Glutamatergic neuron (in vitro differentiated cells): ENCODE results near the gene RGL3. TPM values are rescaled to one million over a fixed set of nuclear protein-coding genes. Genes with fewer than 3 reads are reported as not detected.

ENCODE experiments used
- DNase-seq: peaks from one replicate; pipeline ENCODE4 v3.0.0; 2022
- H3K27ac Mint-ChIP-seq: one replicate; pipeline ENCODE4 v1.8.0; 2020; ENCODE audit warnings: mild to moderate bottlenecking, mixed read lengths, inconsistent platforms; ENCODE audit not compliant: unreplicated experiment
- H3K27me3 Mint-ChIP-seq: one replicate; pipeline ENCODE4 v1.8.0; 2020; ENCODE audit warnings: mild to moderate bottlenecking, moderate library complexity, mixed read lengths, inconsistent platforms; ENCODE audit not compliant: unreplicated experiment
- H3K36me3 Mint-ChIP-seq: one replicate; pipeline ENCODE4 v1.8.0; 2020; ENCODE audit warnings: mild to moderate bottlenecking, mixed read lengths, inconsistent platforms; ENCODE audit not compliant: unreplicated experiment
- H3K4me1 Mint-ChIP-seq: one replicate; pipeline ENCODE4 v1.8.0; 2020; ENCODE audit warnings: mild to moderate bottlenecking, low read depth, mixed read lengths, inconsistent platforms; ENCODE audit not compliant: unreplicated experiment
- H3K4me3 Mint-ChIP-seq: one replicate; pipeline ENCODE4 v1.8.0; 2020; ENCODE audit warnings: mild to moderate bottlenecking, mixed read lengths, inconsistent platforms; ENCODE audit not compliant: unreplicated experiment
- H3K9me3 Mint-ChIP-seq: one replicate; pipeline ENCODE4 v1.8.0; 2020; ENCODE audit warnings: mild to moderate bottlenecking, moderate library complexity, mixed read lengths, inconsistent platforms; ENCODE audit not compliant: unreplicated experiment
- total RNA-seq: library from RNA; stranded (reverse); fragmentation: NEBNext Ultra II Directional; extraction: Animal tissue kit (Norgen Biotek cat#: 25700); gene quantifications from one replicate; pipeline ENCODE4 v1.2.1, GENCODE V29; 2021; ENCODE audit not compliant: unreplicated experiment
- TF ChIP-seq, protein P1 (sequence below): fragments of 200-600 bp; sonication (generic); IDR thresholded peaks from one replicate; pipeline ENCODE4 v1.5.0; 2021; ENCODE audit not compliant: partially characterized antibody, unreplicated experiment

The RGL3 gene
- total RNA-seq, 1 donor from 2014 or later: 0.66 TPM

- peaks cover 7% of the 10 kb centered on the region for H3K27me3 Mint-ChIP-seq
- peaks cover 7% of the 10 kb centered on the region for H3K9me3 Mint-ChIP-seq
- no peak overlapping the region for H3K27ac Mint-ChIP-seq
- TF ChIP-seq, protein P1, sequence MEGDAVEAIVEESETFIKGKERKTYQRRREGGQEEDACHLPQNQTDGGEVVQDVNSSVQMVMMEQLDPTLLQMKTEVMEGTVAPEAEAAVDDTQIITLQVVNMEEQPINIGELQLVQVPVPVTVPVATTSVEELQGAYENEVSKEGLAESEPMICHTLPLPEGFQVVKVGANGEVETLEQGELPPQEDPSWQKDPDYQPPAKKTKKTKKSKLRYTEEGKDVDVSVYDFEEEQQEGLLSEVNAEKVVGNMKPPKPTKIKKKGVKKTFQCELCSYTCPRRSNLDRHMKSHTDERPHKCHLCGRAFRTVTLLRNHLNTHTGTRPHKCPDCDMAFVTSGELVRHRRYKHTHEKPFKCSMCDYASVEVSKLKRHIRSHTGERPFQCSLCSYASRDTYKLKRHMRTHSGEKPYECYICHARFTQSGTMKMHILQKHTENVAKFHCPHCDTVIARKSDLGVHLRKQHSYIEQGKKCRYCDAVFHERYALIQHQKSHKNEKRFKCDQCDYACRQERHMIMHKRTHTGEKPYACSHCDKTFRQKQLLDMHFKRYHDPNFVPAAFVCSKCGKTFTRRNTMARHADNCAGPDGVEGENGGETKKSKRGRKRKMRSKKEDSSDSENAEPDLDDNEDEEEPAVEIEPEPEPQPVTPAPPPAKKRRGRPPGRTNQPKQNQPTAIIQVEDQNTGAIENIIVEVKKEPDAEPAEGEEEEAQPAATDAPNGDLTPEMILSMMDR: no peak
- DNase-seq: no peak
- H3K36me3 Mint-ChIP-seq: no peaks in the 10 kb centered on the region
- peaks cover 11% of the 10 kb centered on the region for H3K4me1 Mint-ChIP-seq
- no peak overlapping the region for H3K4me3 Mint-ChIP-seq
These were observed 69.9 kb downstream of the RGL3 start for GRCh38 chr19:11349171-11349570.

- H3K36me3 Mint-ChIP-seq: no peaks in the 10 kb centered on the region
- DNase-seq: no peak
- TF ChIP-seq, protein P1: no peak
- H3K27me3 Mint-ChIP-seq: peaks cover 3% of the 10 kb centered on the region
- peak overlapping the region; percentile 57 for H3K4me3 Mint-ChIP-seq
- peaks cover 11% of the 10 kb centered on the region for H3K4me1 Mint-ChIP-seq
- H3K27ac Mint-ChIP-seq: peak overlapping the region; percentile 69
- H3K9me3 Mint-ChIP-seq: peaks cover 6% of the 10 kb centered on the region
These were observed 71.5 kb downstream of the RGL3 start for GRCh38 chr19:11347546-11348039.

- Mint-ChIP-seq H3K4me1 (peaks cover 11% of the 10 kb centered on the region), H3K4me3 (peak within 1 kb of the TSS; percentile 91), H3K27ac (peak within 1 kb of the TSS; percentile 69), H3K36me3 (no peaks in the 10 kb centered on the region), H3K9me3 (peaks cover 6% of the 10 kb centered on the region), H3K27me3 (peaks cover 3% of the 10 kb centered on the region)
- DNase-seq: peak; percentile 95
- TF ChIP-seq, protein P1: no peak
These were observed 72.8 kb downstream of the RGL3 start, which contains the start of the genes CCDC159 and TMEM205 for GRCh38 chr19:11346104-11346940. Gene CCDC159 (plus strand): TSS chr19:11346519. CDS start chr19:11346607, 88 bp downstream. Gene TMEM205 (minus strand): TSS chr19:11346268. CDS start chr19:11345619, 649 bp downstream.

GRCh38 chr19:11345122-11345803 lies 73.9 kb downstream of the RGL3 start:
- H3K9me3 Mint-ChIP-seq: peaks cover 6% of the 10 kb centered on the region
- DNase-seq: no peak
- H3K4me1 Mint-ChIP-seq: peaks cover 11% of the 10 kb centered on the region
- no peaks in the 10 kb centered on the region for H3K36me3 Mint-ChIP-seq
- peak overlapping the region; percentile 59 for H3K27ac Mint-ChIP-seq
- TF ChIP-seq, protein P1: no peak
- H3K4me3 Mint-ChIP-seq: peak overlapping the region; percentile 91
- peaks cover 3% of the 10 kb centered on the region for H3K27me3 Mint-ChIP-seq

Other genes with a start within 250 kb of the RGL3 start
- 23.0 TPM for gene KANK2, start 221.8 kb downstream of the RGL3 start, total RNA-seq
- not detected for gene ANGPTL8, start 179.7 kb downstream of the RGL3 start, total RNA-seq
- gene DOCK6, start 156.8 kb downstream of the RGL3 start, total RNA-seq: 260 TPM
- gene TSPAN16, start 123.2 kb downstream of the RGL3 start, total RNA-seq: not detected
- 130 TPM for gene RAB3D, start 79.7 kb downstream of the RGL3 start, total RNA-seq
- gene TMEM205, start 73.0 kb downstream of the RGL3 start, total RNA-seq: 43.1 TPM
- 8.0 TPM for gene CCDC159, start 72.8 kb downstream of the RGL3 start, total RNA-seq
- gene PLPPR2, start 63.9 kb downstream of the RGL3 start, total RNA-seq: 77.0 TPM
- 2.1 TPM for gene SWSAP1, start 44.6 kb downstream of the RGL3 start, total RNA-seq
- gene EPOR, start 35.0 kb downstream of the RGL3 start, total RNA-seq: 11.0 TPM
- gene ODAD3, start 15.8 kb upstream of the RGL3 start, total RNA-seq: 2.6 TPM
- 276 TPM for gene PRKCSH, start 16.3 kb upstream of the RGL3 start, total RNA-seq
- gene ELAVL3, start 61.7 kb upstream of the RGL3 start, total RNA-seq: 633 TPM
- 19.2 TPM for gene ZNF653, start 86.5 kb upstream of the RGL3 start, total RNA-seq
- 43.2 TPM for gene ECSIT, start 109.8 kb upstream of the RGL3 start, total RNA-seq
- gene CNN1, start 119.5 kb upstream of the RGL3 start, total RNA-seq: 2.3 TPM
- 50.7 TPM for gene ELOF1, start 139.9 kb upstream of the RGL3 start, total RNA-seq
- gene ACP5, start 158.3 kb upstream of the RGL3 start, total RNA-seq: not detected
- 48.2 TPM for gene ZNF627, start 178.2 kb upstream of the RGL3 start, total RNA-seq